SH-SY5Y (cell line): ENCODE data around the gene NT5C3A.

ENCODE experiments used
- GATA2 ChIP-seq: IDR thresholded peaks from 2 replicates; pipeline ENCODE4 v1.6.1; 2011; ENCODE audit warnings: mild to moderate bottlenecking, low read depth, low read length
- GATA3 ChIP-seq: IDR thresholded peaks from 2 replicates; pipeline ENCODE4 v1.6.1; 2011; ENCODE audit warnings: low read depth, mild to moderate bottlenecking, low read length, moderate library complexity

DNA sequence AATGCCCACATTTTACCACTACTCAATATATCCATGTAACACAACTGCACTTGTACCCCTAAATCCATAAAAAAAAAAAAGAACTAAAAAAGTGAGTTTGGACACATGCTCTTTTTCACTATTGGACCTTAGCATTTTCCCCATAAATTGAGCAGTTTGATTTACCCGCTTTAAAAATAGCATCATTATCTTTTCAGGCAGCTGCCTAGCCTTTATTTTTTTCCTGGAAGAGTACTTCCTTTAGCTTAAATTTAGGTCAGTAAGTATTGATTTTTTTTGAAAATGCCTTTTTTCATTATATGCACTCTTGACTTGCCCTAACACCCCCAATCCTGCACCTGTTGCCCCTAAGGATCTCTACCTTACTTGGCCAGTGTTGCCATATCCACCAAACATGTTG lies 5.3 kb upstream of the NT5C3A start:
- TF ChIP-seq GATA2 = no peak
- TF ChIP-seq GATA3 = no peak
